Neural cell (in vitro differentiated cells): ENCODE data around the gene TCN2. TPM values are rescaled to one million over a fixed set of nuclear protein-coding genes. Genes with fewer than 3 reads are reported as not detected.

Experiments
- polyA plus RNA-seq: library from polyadenylated mRNA; depleted of rRNA; stranded (reverse); fragments of >200 nt; gene quantifications from 2 replicates; pipeline ENCODE4 v1.2.3, GENCODE V29; 2014

Gene TCN2
- polyA plus RNA-seq, 1 donor from 2014 or later, result 13.0 TPM

Other genes with a start within 250 kb of the TCN2 start
- gene RNF215, start 219.8 kb upstream of the TCN2 start, polyA plus RNA-seq, result 28.3 and 40.5 TPM in 2 replicates
- 2.0 and 2.7 TPM in 2 replicates for gene SEC14L2, start 210.2 kb upstream of the TCN2 start, polyA plus RNA-seq
- gene MTFP1, start 181.4 kb upstream of the TCN2 start, polyA plus RNA-seq, result 3.2 and 8.1 TPM in 2 replicates
- not detected in 2 replicates for gene SEC14L3, start 135.2 kb upstream of the TCN2 start, polyA plus RNA-seq
- not detected in 2 replicates for gene SEC14L4, start 101.5 kb upstream of the TCN2 start, polyA plus RNA-seq
- not detected in 2 replicates for gene SEC14L6, start 60.4 kb upstream of the TCN2 start, polyA plus RNA-seq
- 1.6 TPM in 1 of 2 replicates, not detected in the other for gene GAL3ST1, start 32.5 kb upstream of the TCN2 start, polyA plus RNA-seq
- 44.1 and 46.6 TPM in 2 replicates for gene PES1, start 15.3 kb upstream of the TCN2 start, polyA plus RNA-seq
- gene SLC35E4, start 28.6 kb downstream of the TCN2 start, polyA plus RNA-seq, result 5.5 and 7.6 TPM in 2 replicates
- gene DUSP18, start 60.7 kb downstream of the TCN2 start, polyA plus RNA-seq, result 18.6 and 22.2 TPM in 2 replicates
- gene OSBP2, start 87.7 kb downstream of the TCN2 start, polyA plus RNA-seq, result 8.7 and 10.2 TPM in 2 replicates